Heart left ventricle (tissue), 16 donors: ENCODE measurements around the gene N4BP3. TPM values are rescaled to one million over a fixed set of nuclear protein-coding genes. Genes with fewer than 3 reads are reported as not detected.

ENCODE experiments used
- ATAC-seq, 4 donors: fragments of 200-7000 bp; cut with Tn5 transposase; one replicate each; pipeline ENCODE4 v1.9.1; 2020 to 2022; ENCODE audit warnings: moderate library complexity in 4 of 4, mild to moderate bottlenecking in 3 of 4, moderate number of reproducible peaks in 1 of 4
- DNase-seq, 5 donors: peaks; one replicate each; pipeline ENCODE4 v3.0.0-alpha.2; 2020
- H3K27ac ChIP-seq, 12 donors: fragments of 200-600 bp; sonication (generic) in 4 of 12; one replicate each; pipeline versions ENCODE4 v1.5.0 to v1.8.0; 2016 to 2022; ENCODE audit warnings: mild to moderate bottlenecking in 2 of 12
- H3K27me3 ChIP-seq, 9 donors: fragments of 200-600 bp; sonication (generic) in 2 of 9; one replicate each; pipeline versions ENCODE4 v1.5.1 to v1.8.0; 2016 to 2022; ENCODE audit warnings: mild to moderate bottlenecking in 3 of 9
- H3K36me3 ChIP-seq, 9 donors: fragments of 200-600 bp; sonication (generic) in 2 of 9; one replicate each; pipeline versions ENCODE4 v1.5.0 to v1.8.0; 2018 to 2022; ENCODE audit warnings: mild to moderate bottlenecking in 2 of 9
- H3K4me1 ChIP-seq, 12 donors: fragments of 200-600 bp; sonication (generic) in 4 of 12; one replicate each; pipeline versions ENCODE4 v1.5.0 to v1.8.0; 2016 to 2022; ENCODE audit warnings: mild to moderate bottlenecking in 3 of 12
- H3K4me3 ChIP-seq, 12 donors: fragments of 200-600 bp; sonication (generic) in 4 of 12; one replicate each; pipeline versions ENCODE4 v1.5.0 to v1.8.0; 2017 to 2022; ENCODE audit warnings: mild to moderate bottlenecking in 9 of 12, moderate library complexity in 4 of 12
- H3K9me3 ChIP-seq, 12 donors: fragments of 200-600 bp; sonication (generic) in 4 of 12; one replicate each; pipeline versions ENCODE4 v1.5.0 to v1.8.0; 2016 to 2022; ENCODE audit warnings: mild to moderate bottlenecking in 1 of 12
- CTCF ChIP-seq, 12 donors: fragments of 200-600 bp; sonication (generic) in 4 of 12; IDR thresholded peaks; one replicate each; pipeline versions ENCODE4 v1.5.0 to v1.8.0; 2018 to 2022; ENCODE audit warnings: antibody characterized with exemption in 12 of 12, mild to moderate bottlenecking in 5 of 12
- POLR2A ChIP-seq, 2 donors: fragments of 450-650 bp; IDR thresholded peaks; one replicate each; pipeline ENCODE4 v1.6.1; 2017; ENCODE audit warnings: antibody characterized with exemption in 2 of 2, mild to moderate bottlenecking in 2 of 2, moderate library complexity in 2 of 2
- WGBS, 4 donors: extraction: QIAGEN DNeasy Blood & Tissue Kit in 2 of 4; methylation state at CpG; one replicate each; pipeline versions ENCODE4 v1.1.5 to v1.1.7; 2013 to 2018; 5-methylcytosine and 5-hydroxymethylcytosine counted together
- intact Hi-C, 10 donors: fragments of 100-400 bp; cut with DNase I; formaldehyde crosslinking; loops; one replicate each; pipeline versions ENCODE4 v1.11.1 to v1.14.2; 2022
- polyA plus RNA-seq, 2 donors: library from polyadenylated mRNA; stranded (reverse); fragments of 200-250 nt; gene quantifications; one replicate each; pipeline ENCODE4 v1.2.3, GENCODE V29; 2013
- total RNA-seq, 9 donors: library from RNA; depleted of rRNA in 2 of 9; stranded (reverse); fragments of >200 nt in 2 of 9; fragmentation: NEBNext Ultra II Directional in 3 of 9; extraction: Animal tissue kit (Norgen Biotek cat#: 25700) in 3 of 9; gene quantifications; one replicate each; pipeline versions ENCODE4 v1.1.0 to v1.2.4, GENCODE V29; 2016 to 2023
- donor health status: ischemic (EF 13 %, LVEDD 7.1; RV severe dilation, severe dysfunction).
- donor health status: healthy with polysubstance abuse.
- donor health status: DM: no; HTN: yes; CAD: no.
- donor health status: DM: no; HTN: no; CAD: no.
- donor health status: ischemic (EF 25% LVEDD 6.9; RV normal size, moderate dysfunction).
- donor health status: ischemic (EF 25% LVEDD 5.7; RV mildly dilated, moderate dysfunction).
- donor health status: healthy.
- donor health status: DM: yes; HTN: yes; CAD: no.
- donor health status: ischemic (EF 35%, LVEDD 5.7; RV mildly dilated, moderate dysfunction).
- donor health status: nonischemic (EF 11% LVEDD 7.7; RV severe dilation, severe dysfunction).
- donor health status: DM: yes; HTN: yes; CAD: no.
- donor health status: PGD.
- donor health status: ischemic (EF 29% LVEDD 5.4; RV normal size, mild dysfunction).
- donor health status: nonischemic (EF 23%, LVEDD 6.1; RV moderate dilation, normal function).

Gene N4BP3
- total and polyA plus RNA-seq, 11 donors: 1.9 to 6.6 (median 2.8) TPM

- ATAC-seq (no peak), DNase-seq (no peak)
- Histone ChIP-seq H3K4me3 (peak overlapping the region in 2 of 12 donors; percentile 64 to 69), H3K4me1 (peaks cover 0 to 44% (median 17%) of the 10 kb centered on the region in 12 donors), H3K27ac (peak overlapping the region in 2 of 12 donors; percentile 27 to 86), H3K36me3 (no peaks in the 10 kb centered on the region), H3K9me3 (peaks cover 0 to 5% (median 0%) of the 10 kb centered on the region in 12 donors), H3K27me3 (peaks cover 5 to 43% (median 20%) of the 10 kb centered on the region in 9 donors)
- no peak for TF ChIP-seq POLR2A (IDR thresholded peaks at IDR 0.05)
- no peak for TF ChIP-seq CTCF (IDR thresholded peaks at IDR 0.05)
- intact Hi-C loops: loop anchor here in 1 of 10 donors (2.0 kb wide), 1 partner anchor 18 kb away; the partner anchor contains the start of gene RMND5B
- WGBS, 4 donors: 71 to 81% (median 77%) methylated on average over 5 of the region's 5 CpGs
These were observed 787 bp upstream of the N4BP3 start for GRCh38 chr5:178112545-178112944.

- 1 to 3% (median 1%) methylated on average over 9 to 41 of the region's 41 CpGs for WGBS, 4 donors
- peaks cover 5 to 47% (median 20%) of the 10 kb centered on the region in 9 donors for H3K27me3 ChIP-seq
- ATAC-seq: peak in 2 of 4 donors; percentile 9 to 51
These were observed 551 bp downstream of the N4BP3 start for GRCh38 chr5:178113841-178114324.

GRCh38 chr5:178114325-178115135, 1.2 kb downstream of the N4BP3 start:
- intact Hi-C loops: no loop called here
- Histone ChIP-seq H3K9me3 (peaks cover 0 to 5% (median 0%) of the 10 kb centered on the region in 12 donors), H3K4me3 (peak overlapping the region; percentile 44 to 69 (median 61)), H3K36me3 (no peaks in the 10 kb centered on the region), H3K4me1 (peaks cover 0 to 51% (median 22%) of the 10 kb centered on the region in 12 donors), H3K27ac (peak overlapping the region; percentile 11 to 90 (median 68)), H3K27me3 (peaks cover 5 to 47% (median 20%) of the 10 kb centered on the region in 9 donors)
- TF ChIP-seq CTCF (IDR thresholded peaks at IDR 0.05) (no peak), POLR2A (IDR thresholded peaks at IDR 0.05) (no peak)
- 12 to 20% (median 16%) methylated on average over 24 to 28 of the region's 28 CpGs for whole genome bisulfite sequencing, 4 donors
- peak in 1 of 5 donors; percentile 63 for DNase-seq
- ATAC-seq: peak in 3 of 4 donors; percentile 31 to 52 (median 43)

More at GRCh38 chr5:178113841-178114324, 551 bp downstream of the N4BP3 start:
- intact Hi-C loops: loop anchor here in 1 of 10 donors (2.0 kb wide), 1 partner anchor 17 kb away; the partner anchor contains the start of gene RMND5B
- H3K27ac ChIP-seq: peak overlapping the region; percentile 53 to 90 (median 75)
- H3K4me3 ChIP-seq: peak overlapping the region; percentile 44 to 69 (median 61)
- no peak for TF ChIP-seq POLR2A (IDR thresholded peaks at IDR 0.05)
- TF ChIP-seq CTCF (IDR thresholded peaks at IDR 0.05): no peak
- peaks cover 0 to 5% (median 0%) of the 10 kb centered on the region in 12 donors for H3K9me3 ChIP-seq
- H3K36me3 ChIP-seq: no peaks in the 10 kb centered on the region
- H3K4me1 ChIP-seq: peaks cover 0 to 51% (median 22%) of the 10 kb centered on the region in 12 donors
- DNase-seq: peak in 1 of 5 donors; percentile 59
